Colonic mucosa (tissue), 4 donors: ENCODE data around the gene CHD3. TPM values are rescaled to one million over a fixed set of nuclear protein-coding genes. Genes with fewer than 3 reads are reported as not detected.

Experiments used
- DNase-seq: peaks from one replicate; pipeline ENCODE4 v3.0.0-alpha.2; 2020
- H3K27ac ChIP-seq: fragments of 200-600 bp; one replicate; pipeline ENCODE4 v1.8.0; 2021
- H3K27me3 ChIP-seq: fragments of 200-600 bp; one replicate; pipeline ENCODE4 v1.8.0; 2021
- H3K36me3 ChIP-seq: fragments of 200-600 bp; one replicate; pipeline ENCODE4 v1.8.0; 2021
- H3K4me1 ChIP-seq: fragments of 200-600 bp; one replicate; pipeline ENCODE4 v1.8.0; 2021; ENCODE audit warnings: mild to moderate bottlenecking
- H3K4me3 ChIP-seq: fragments of 200-600 bp; one replicate; pipeline ENCODE4 v1.8.0; 2021
- H3K9ac ChIP-seq, 2 donors: one replicate each; pipeline ENCODE4 v1.7.0; 2013; ENCODE audit warnings: control low read depth in 2 of 2, low read depth in 2 of 2, low read length in 2 of 2
- H3K9me3 ChIP-seq: fragments of 200-600 bp; one replicate; pipeline ENCODE4 v1.8.0; 2021
- CTCF ChIP-seq: fragments of 200-600 bp; IDR thresholded peaks from one replicate; pipeline ENCODE4 v1.8.0; 2022; ENCODE audit warnings: antibody characterized with exemption, mild to moderate bottlenecking
- intact Hi-C: fragments of 100-400 bp; cut with DNase I; formaldehyde crosslinking; loops from one replicate; pipeline ENCODE4 v1.14.1; 2022
- total RNA-seq, 2 donors: library from RNA; stranded (reverse); fragmentation: NEBNext Ultra II Directional in 1 of 2; extraction: Animal tissue kit (Norgen Biotek cat#: 25700) in 1 of 2; gene quantifications; one replicate each; pipeline ENCODE4 v1.2.1, GENCODE V29; 2021
- donor health status: healthy.
- donor health status: DM: no; HTN: no; CAD: no.
- donor health status: DM: no; HTN: no; CAD: no.

Gene CHD3
- total RNA-seq, 2 donors from 2014 or later = 56.3 to 108 TPM

DNA sequence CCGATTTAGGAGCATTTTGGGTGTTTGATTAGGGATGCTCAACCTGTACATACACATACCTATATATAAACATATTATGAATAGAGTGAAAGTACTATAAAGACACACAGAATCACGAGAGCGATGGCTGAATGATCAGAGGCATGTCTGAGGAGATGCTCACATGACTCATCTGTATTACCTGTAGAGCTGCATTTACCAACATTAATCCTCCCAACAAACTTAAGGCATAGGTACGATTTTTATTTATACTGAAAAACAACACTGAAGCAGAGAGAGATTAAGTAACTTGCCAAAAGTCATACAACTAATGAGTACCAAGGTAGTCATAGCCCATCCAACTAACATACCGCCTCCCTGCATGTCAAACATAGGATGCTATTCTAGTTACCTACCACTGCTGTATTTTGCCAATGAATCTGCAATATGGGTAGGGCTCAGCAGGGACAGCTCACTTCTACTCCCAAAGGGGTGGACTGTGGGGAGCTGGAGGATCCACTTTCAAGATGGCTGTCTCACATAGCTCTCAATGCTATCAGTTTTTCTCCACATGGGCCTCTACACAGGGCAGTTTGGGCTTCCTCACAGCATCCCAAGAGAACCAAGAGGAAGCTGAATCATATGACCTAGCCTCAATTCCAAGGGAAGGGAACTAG lies 23.5 kb upstream of the CHD3 start:
- TF ChIP-seq CTCF = no peak
- Histone ChIP-seq H3K27ac (no peak overlapping the region), H3K4me3 (no peak overlapping the region), H3K4me1 (no peaks in the 10 kb centered on the region), H3K36me3 (no peaks in the 10 kb centered on the region), H3K27me3 (no peaks in the 10 kb centered on the region), H3K9me3 (no peaks in the 10 kb centered on the region), H3K9ac (no peak overlapping the region)
- intact Hi-C loops = loop anchor here (2.0 kb wide), 1 partner anchor 26 kb away; no protein-coding TSS in a partner anchor
- DNase-seq = no peak

- intact Hi-C loops = no loop called here
- Histone ChIP-seq H3K9ac (peak overlapping the region; percentile 2 to 9), H3K36me3 (no peaks in the 10 kb centered on the region), H3K4me3 (no peak overlapping the region), H3K27ac (no peak overlapping the region), H3K27me3 (no peaks in the 10 kb centered on the region), H3K9me3 (no peaks in the 10 kb centered on the region), H3K4me1 (no peaks in the 10 kb centered on the region)
- no peak for TF ChIP-seq CTCF
- DNase-seq = no peak
These were observed 20.7 kb upstream of the CHD3 start for GRCh38 chr17:7867881-7868329.

DNA sequence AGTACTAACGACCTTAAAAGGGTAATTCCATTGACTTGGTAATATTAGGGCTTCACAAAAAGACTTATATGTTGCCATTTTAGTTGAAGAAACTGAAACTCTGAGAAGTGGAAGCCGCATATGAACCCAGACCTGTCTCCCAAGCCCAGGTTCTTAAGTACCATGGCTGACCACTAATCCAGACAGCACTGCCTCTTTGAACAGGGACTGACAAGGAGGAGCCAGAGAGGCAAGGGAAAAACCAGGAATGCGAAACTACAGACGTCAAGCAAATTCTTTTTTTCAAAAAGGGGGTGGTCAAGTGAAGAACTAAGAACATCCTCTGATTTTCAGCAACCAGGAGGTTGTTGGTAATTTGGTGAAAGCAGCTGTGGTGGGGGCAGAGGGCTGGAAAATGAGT lies 15.5 kb upstream of the CHD3 start:
- no peak for DNase-seq
- no peak overlapping the region for H3K27ac ChIP-seq
- H3K4me3 ChIP-seq = no peak overlapping the region
- intact Hi-C loops = loop anchor here (5.0 kb wide), 1 partner anchor 174 kb away; no protein-coding TSS in a partner anchor
- no peaks in the 10 kb centered on the region for H3K27me3 ChIP-seq
- no peak for TF ChIP-seq CTCF
- no peaks in the 10 kb centered on the region for H3K9me3 ChIP-seq
- no peaks in the 10 kb centered on the region for H3K4me1 ChIP-seq
- no peak overlapping the region for H3K9ac ChIP-seq
- no peaks in the 10 kb centered on the region for H3K36me3 ChIP-seq

GRCh38 chr17:7875804-7876370 lies 12.7 kb upstream of the CHD3 start:
- DNase-seq = no peak
- Histone ChIP-seq H3K9me3 (no peaks in the 10 kb centered on the region), H3K4me1 (no peaks in the 10 kb centered on the region), H3K9ac (no peak overlapping the region), H3K4me3 (no peak overlapping the region), H3K27ac (no peak overlapping the region), H3K36me3 (no peaks in the 10 kb centered on the region), H3K27me3 (no peaks in the 10 kb centered on the region)
- TF ChIP-seq CTCF = no peak
- intact Hi-C loops = no loop called here

DNA sequence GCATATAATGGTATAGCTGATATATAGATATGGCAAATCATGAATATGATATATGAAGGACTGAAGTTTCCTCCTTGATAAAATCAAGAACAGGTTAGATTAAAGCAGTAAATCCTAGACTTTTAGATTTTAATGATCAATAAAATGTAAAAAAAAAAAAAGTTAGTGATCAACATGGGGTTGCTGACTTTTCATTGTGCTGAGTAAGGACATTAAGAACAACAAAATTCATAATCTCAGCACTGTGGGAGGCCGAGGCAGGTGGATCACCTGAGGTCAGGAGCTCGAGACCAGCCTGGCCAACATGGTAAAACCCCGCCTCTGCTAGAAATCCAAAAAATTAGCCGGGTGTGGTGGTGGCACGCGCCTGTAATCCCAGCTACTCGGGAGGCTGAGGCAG lies 10.4 kb upstream of the CHD3 start:
- no peak overlapping the region for H3K4me3 ChIP-seq
- TF ChIP-seq CTCF = no peak
- no peaks in the 10 kb centered on the region for H3K36me3 ChIP-seq
- H3K9me3 ChIP-seq = no peaks in the 10 kb centered on the region
- no peaks in the 10 kb centered on the region for H3K27me3 ChIP-seq
- H3K27ac ChIP-seq = no peak overlapping the region
- no peak for DNase-seq
- no peak overlapping the region for H3K9ac ChIP-seq
- intact Hi-C loops = no loop called here
- no peaks in the 10 kb centered on the region for H3K4me1 ChIP-seq
